GM23338 (cell line): Measurements from ENCODE around the gene ZNF782.
"Not testable (repeated sequence)": the region's sequence is repeated elsewhere in the genome, so short reads cannot be mapped to it uniquely, and the experiment has no call there.

Experiments
- JUNB ChIP-seq: IDR thresholded peaks from one replicate; pipeline ENCODE4 v1.6.1; 2016; ENCODE audit warnings: antibody characterized with exemption; ENCODE audit not compliant: unreplicated experiment
- POLR2AphosphoS5 ChIP-seq: IDR thresholded peaks from 2 replicates; pipeline ENCODE4 v1.6.1; 2016; ENCODE audit warnings: antibody characterized with exemption, low read depth
- TF ChIP-seq, protein P1 (sequence below), 2 experiments: fragments of 200-600 bp in 1 of 2; sonication (generic) in 1 of 2; conservative IDR thresholded peaks; 2 replicates each; pipeline versions ENCODE4 v1.5.1 to v1.6.1; 2016 to 2017; ENCODE audit warnings: antibody characterized with exemption in 2 of 2, low read depth in 2 of 2, mild to moderate bottlenecking in 2 of 2, moderate library complexity in 1 of 2
- TF ChIP-seq, protein P2 (sequence below): IDR thresholded peaks from one replicate; pipeline ENCODE4 v1.6.1; 2018; ENCODE audit warnings: antibody characterized with exemption; ENCODE audit not compliant: unreplicated experiment

- TF ChIP-seq, protein P1, sequence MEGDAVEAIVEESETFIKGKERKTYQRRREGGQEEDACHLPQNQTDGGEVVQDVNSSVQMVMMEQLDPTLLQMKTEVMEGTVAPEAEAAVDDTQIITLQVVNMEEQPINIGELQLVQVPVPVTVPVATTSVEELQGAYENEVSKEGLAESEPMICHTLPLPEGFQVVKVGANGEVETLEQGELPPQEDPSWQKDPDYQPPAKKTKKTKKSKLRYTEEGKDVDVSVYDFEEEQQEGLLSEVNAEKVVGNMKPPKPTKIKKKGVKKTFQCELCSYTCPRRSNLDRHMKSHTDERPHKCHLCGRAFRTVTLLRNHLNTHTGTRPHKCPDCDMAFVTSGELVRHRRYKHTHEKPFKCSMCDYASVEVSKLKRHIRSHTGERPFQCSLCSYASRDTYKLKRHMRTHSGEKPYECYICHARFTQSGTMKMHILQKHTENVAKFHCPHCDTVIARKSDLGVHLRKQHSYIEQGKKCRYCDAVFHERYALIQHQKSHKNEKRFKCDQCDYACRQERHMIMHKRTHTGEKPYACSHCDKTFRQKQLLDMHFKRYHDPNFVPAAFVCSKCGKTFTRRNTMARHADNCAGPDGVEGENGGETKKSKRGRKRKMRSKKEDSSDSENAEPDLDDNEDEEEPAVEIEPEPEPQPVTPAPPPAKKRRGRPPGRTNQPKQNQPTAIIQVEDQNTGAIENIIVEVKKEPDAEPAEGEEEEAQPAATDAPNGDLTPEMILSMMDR (conservative IDR thresholded peaks at IDR 0.05; ENCODE audit: low read depth in 2 of 2), result not testable (repeated sequence)
- TF ChIP-seq POLR2AphosphoS5, JUNB: not testable (repeated sequence)
- TF ChIP-seq, protein P2, sequence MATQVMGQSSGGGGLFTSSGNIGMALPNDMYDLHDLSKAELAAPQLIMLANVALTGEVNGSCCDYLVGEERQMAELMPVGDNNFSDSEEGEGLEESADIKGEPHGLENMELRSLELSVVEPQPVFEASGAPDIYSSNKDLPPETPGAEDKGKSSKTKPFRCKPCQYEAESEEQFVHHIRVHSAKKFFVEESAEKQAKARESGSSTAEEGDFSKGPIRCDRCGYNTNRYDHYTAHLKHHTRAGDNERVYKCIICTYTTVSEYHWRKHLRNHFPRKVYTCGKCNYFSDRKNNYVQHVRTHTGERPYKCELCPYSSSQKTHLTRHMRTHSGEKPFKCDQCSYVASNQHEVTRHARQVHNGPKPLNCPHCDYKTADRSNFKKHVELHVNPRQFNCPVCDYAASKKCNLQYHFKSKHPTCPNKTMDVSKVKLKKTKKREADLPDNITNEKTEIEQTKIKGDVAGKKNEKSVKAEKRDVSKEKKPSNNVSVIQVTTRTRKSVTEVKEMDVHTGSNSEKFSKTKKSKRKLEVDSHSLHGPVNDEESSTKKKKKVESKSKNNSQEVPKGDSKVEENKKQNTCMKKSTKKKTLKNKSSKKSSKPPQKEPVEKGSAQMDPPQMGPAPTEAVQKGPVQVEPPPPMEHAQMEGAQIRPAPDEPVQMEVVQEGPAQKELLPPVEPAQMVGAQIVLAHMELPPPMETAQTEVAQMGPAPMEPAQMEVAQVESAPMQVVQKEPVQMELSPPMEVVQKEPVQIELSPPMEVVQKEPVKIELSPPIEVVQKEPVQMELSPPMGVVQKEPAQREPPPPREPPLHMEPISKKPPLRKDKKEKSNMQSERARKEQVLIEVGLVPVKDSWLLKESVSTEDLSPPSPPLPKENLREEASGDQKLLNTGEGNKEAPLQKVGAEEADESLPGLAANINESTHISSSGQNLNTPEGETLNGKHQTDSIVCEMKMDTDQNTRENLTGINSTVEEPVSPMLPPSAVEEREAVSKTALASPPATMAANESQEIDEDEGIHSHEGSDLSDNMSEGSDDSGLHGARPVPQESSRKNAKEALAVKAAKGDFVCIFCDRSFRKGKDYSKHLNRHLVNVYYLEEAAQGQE, result not testable (repeated sequence)
Observed at GRCh38 chr9:96798959-96799358, 55.4 kb downstream of the ZNF782 start.
